Measurements from ENCODE around the gene MRPL27. TPM values are rescaled to one million over a fixed set of nuclear protein-coding genes. Genes with fewer than 3 reads are reported as not detected.

MRPL27 gene
- total RNA-seq, 6 experiments from 2014 or later: 34.3 to 69.4 (median 38.6) TPM

DNA sequence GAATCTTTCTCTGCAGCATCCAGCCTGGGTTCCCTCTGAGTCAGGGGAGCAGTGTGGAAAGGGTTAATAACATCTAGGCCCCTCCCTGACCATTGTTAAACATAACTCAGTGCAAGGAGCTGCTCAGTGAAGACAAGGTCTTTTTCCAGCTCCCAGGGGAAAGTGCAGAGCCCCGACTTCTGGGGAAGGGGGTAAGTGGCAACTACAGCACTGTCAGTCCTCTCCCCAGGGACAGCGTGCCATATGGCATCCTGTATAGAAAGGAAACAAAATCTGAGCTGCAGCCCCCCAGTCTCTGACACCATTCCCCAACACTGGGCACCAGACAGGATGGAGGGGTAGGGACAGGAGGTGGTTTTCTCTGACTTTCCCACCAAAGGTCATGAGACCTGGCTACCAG is 7.8 kb downstream of the MRPL27 start:
- TF ChIP-seq, protein P1, sequence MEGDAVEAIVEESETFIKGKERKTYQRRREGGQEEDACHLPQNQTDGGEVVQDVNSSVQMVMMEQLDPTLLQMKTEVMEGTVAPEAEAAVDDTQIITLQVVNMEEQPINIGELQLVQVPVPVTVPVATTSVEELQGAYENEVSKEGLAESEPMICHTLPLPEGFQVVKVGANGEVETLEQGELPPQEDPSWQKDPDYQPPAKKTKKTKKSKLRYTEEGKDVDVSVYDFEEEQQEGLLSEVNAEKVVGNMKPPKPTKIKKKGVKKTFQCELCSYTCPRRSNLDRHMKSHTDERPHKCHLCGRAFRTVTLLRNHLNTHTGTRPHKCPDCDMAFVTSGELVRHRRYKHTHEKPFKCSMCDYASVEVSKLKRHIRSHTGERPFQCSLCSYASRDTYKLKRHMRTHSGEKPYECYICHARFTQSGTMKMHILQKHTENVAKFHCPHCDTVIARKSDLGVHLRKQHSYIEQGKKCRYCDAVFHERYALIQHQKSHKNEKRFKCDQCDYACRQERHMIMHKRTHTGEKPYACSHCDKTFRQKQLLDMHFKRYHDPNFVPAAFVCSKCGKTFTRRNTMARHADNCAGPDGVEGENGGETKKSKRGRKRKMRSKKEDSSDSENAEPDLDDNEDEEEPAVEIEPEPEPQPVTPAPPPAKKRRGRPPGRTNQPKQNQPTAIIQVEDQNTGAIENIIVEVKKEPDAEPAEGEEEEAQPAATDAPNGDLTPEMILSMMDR (IDR thresholded peaks at IDR 0.05): no peak
- TF ChIP-seq POLR2A (IDR thresholded peaks at IDR 0.05): no peak
- no peak for ATAC-seq
- intact Hi-C loops (cut with DNase I): no loop called here
- 40% methylated on average over 1 of the region's 2 CpGs for WGBS (ENCODE audit: insufficient coverage, low coverage, low lambda C conversion rate, missing lambda C conversion rate)
- no peaks in the 10 kb centered on the region for H3K27me3 ChIP-seq
- H3K4me3 ChIP-seq: no peak overlapping the region
- peak in 1 of 3 donors; percentile 9 for DNase-seq
- H3K4me1 ChIP-seq: peaks cover 0 to 7% (median 0%) of the 10 kb centered on the region in 4 donors
- peaks cover 0 to 35% (median 15%) of the 10 kb centered on the region in 4 donors for H3K36me3 ChIP-seq
- no peaks in the 10 kb centered on the region for H3K9me3 ChIP-seq
- no peak overlapping the region for H3K27ac ChIP-seq

DNA sequence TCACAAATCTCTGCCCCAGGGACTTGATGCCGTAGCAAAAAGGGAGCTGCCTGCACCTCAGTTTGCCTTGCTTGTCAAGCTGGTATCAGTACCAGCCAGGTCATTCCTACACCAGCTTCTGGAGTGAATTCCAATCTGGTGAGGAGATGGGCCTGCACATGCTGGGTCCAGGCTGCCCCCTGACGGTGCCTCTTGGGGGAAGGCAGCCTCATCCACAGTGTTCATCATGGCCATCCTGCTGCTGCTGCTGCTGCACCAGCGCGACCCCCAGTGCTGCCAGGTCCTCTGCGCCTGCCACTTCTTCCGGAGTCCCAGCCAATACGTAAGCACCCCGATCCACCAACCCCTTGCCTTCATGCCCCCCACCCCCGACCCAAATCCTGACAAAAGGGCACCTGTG is 8.3 kb downstream of the MRPL27 start:
- ATAC-seq: no peak
- DNase-seq: peak in 1 of 3 donors; percentile 43

DNA sequence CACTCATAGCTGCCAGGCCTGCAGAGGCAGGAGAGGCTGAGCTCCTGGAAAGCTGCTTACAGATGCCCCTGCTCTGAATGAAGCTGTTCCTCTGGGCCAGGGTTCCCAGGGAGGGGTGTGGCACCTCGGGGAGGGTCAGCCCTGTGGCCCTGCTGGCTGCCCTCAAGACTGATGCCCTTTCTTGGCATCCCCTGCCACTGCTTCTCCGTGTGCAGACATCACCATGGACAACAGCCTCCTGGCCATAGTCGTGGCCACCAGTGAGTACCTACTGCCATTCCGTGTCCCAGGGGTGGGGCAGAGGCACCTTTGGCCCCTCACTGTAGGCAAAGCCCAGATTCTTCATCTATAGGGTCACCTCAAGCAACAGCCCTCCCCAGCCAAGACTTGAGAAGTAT is 8.9 kb downstream of the MRPL27 start:
- DNase-seq: peak in 1 of 3 donors; percentile 46
- WGBS (ENCODE audit: insufficient coverage, low coverage, low lambda C conversion rate, missing lambda C conversion rate): 42% methylated on average over 3 of the region's 4 CpGs
- Histone ChIP-seq H3K27ac (no peak overlapping the region), H3K4me3 (no peak overlapping the region), H3K36me3 (peaks cover 0 to 24% (median 12%) of the 10 kb centered on the region in 4 donors), H3K27me3 (no peaks in the 10 kb centered on the region), H3K9me3 (no peaks in the 10 kb centered on the region), H3K4me1 (peaks cover 0 to 10% (median 0%) of the 10 kb centered on the region in 4 donors)
- intact Hi-C loops (cut with DNase I): no loop called here
- no peak for ATAC-seq
- no peak for TF ChIP-seq POLR2A (IDR thresholded peaks at IDR 0.05)
- TF ChIP-seq, protein P1 (IDR thresholded peaks at IDR 0.05): no peak

More for the DNA sequence above, 8.3 kb downstream of the MRPL27 start:
- peaks cover 0 to 31% (median 15%) of the 10 kb centered on the region in 4 donors for H3K36me3 ChIP-seq
- TF ChIP-seq POLR2A (IDR thresholded peaks at IDR 0.05): no peak
- TF ChIP-seq, protein P1 (IDR thresholded peaks at IDR 0.05): no peak
- intact Hi-C loops (cut with DNase I): no loop called here
- H3K9me3 ChIP-seq: no peaks in the 10 kb centered on the region
- WGBS (ENCODE audit: insufficient coverage, low coverage, low lambda C conversion rate, missing lambda C conversion rate): 100% methylated on average over 3 of the region's 9 CpGs
- peaks cover 0 to 7% (median 0%) of the 10 kb centered on the region in 4 donors for H3K4me1 ChIP-seq
- no peak overlapping the region for H3K4me3 ChIP-seq
- no peaks in the 10 kb centered on the region for H3K27me3 ChIP-seq
- H3K27ac ChIP-seq: no peak overlapping the region

DNA sequence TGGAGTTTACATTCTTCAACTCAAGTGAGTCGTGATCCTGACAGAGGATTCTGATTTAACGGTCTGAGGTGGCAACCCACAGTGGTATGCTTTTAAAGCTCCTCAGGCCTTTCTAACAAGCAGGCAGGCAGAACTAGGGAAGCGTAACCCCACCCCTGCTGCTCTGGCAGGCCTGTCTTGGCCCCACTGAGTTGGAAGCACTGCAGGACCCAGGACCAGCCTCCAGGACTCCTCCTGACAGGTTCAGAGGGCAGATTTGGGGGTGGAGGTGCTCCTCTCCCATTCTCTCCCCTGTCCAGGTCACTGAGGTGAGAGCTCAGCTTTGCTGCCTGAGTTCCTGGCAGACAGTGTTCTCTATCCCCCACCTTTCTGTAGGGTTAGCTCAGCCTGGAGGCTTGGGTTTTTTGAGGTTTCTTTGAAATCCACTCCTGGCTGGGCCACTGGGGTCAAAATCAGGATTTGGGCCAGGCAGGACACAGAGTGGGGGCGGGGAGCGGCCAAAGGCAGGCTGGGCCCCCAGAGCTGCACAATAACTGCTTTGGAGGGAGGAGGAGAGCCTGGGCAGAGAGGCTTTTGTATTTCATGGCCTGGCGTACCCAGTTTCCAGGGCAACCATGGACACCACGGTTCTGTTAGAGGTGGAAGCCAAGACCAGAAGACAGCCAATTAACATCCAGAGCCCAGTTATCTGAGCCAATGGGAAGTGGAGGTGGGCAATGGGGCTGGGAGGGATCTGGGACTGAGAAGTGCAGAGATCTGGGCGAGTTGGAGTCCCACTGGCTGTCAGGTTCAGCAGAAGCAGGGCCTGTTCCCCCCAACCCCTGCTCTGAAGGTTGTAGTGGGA is 9.5 kb downstream of the MRPL27 start:
- ATAC-seq: no peak
- Histone ChIP-seq H3K9me3 (no peaks in the 10 kb centered on the region), H3K27me3 (no peaks in the 10 kb centered on the region), H3K27ac (no peak overlapping the region), H3K4me1 (peaks cover 0 to 16% (median 0%) of the 10 kb centered on the region in 4 donors), H3K4me3 (no peak overlapping the region), H3K36me3 (peaks cover 0 to 19% (median 9%) of the 10 kb centered on the region in 4 donors)
- TF ChIP-seq, protein P1 (IDR thresholded peaks at IDR 0.05): no peak
- no peak for TF ChIP-seq POLR2A (IDR thresholded peaks at IDR 0.05)
- intact Hi-C loops (cut with DNase I): no loop called here
- 65% methylated on average over 6 of the region's 8 CpGs for WGBS (ENCODE audit: insufficient coverage, low coverage, low lambda C conversion rate, missing lambda C conversion rate)
- DNase-seq: peak in 1 of 3 donors; percentile 41
